GM12873 (cell line): Measurements from ENCODE around the gene KIAA1328.

Experiments used
- CTCF ChIP-seq: IDR thresholded peaks from 2 replicates; pipeline ENCODE4 v1.5.1; 2012; ENCODE audit warnings: low read depth, mild to moderate bottlenecking, moderate library complexity, low read length, control low read depth; ENCODE audit not compliant: insufficient read depth; ENCODE audit errors: missing control alignments

Gene KIAA1328

DNA sequence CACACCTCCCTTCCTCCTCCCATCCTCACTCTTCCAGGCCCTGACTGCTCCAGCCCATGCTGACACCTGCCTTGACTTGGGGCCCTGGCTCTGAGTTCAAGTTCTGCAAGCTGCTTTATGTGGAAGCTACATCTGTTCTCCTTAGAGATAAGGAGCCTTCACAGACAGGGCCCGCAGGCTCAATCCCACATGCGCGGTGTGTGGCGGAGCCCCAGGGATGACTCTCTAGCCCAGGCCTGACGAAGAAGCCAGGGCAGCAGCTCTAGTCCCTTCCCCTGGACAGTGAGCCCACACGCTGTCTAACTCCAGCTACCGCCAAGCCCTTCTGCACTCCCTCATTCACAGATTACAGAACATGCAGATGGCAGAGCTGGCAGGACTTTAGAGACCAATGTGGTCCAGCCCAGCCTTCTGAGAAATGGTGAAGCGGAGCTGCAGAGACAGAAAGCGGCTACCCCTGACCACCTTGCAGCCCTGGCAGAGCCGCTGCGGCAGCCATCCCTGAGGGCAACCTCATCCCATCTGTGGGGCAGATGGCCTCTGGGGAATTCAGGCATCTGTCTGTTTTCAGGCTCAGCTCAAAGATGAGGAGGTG, 432.4 kb downstream of the KIAA1328 start:
- no peak for TF ChIP-seq CTCF

GRCh38 chr18:37261988-37262387, 433.1 kb downstream of the KIAA1328 start:
- no peak for TF ChIP-seq CTCF

DNA sequence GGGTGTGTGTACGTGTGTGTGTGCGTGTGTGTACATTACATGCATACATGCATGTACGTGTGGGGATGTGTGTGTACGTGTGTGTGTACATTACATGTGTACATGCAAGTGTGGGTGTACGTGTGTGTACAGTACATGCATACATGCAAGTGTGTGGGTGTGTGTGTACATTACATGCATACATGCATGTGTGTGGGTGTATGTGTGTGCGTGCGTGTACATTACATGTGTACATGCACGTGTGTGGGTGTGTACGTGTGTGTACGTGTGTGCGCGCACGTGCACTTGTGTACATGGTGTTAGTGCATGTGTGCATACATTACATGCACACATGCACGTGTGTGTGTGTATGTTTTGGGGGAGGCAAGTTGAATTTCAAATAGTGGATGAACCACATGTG, 436.0 kb downstream of the KIAA1328 start:
- no peak for TF ChIP-seq CTCF

GRCh38 chr18:37265382-37265781, 436.5 kb downstream of the KIAA1328 start:
- TF ChIP-seq CTCF, result no peak

DNA sequence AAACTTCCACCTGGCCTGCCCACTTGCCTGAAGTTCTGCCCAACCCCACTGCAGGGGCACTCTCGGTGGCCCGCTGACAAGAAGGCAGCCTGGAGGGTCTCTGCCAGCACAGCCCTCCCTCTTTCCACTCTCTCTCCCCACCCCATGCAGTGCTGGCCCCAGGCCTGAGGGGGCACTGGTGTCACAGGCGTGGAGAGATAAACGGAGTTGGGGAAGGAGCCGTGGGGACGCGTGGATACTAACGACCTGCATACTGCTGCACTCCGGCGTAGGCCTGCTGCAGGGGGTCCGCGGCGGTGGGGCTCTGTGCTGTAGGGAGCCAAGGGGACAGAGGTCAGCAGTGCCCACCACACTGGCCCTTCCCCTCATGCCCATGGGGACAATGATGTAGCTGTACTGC, 437.4 kb downstream of the KIAA1328 start:
- TF ChIP-seq CTCF, result peak; percentile 55

DNA sequence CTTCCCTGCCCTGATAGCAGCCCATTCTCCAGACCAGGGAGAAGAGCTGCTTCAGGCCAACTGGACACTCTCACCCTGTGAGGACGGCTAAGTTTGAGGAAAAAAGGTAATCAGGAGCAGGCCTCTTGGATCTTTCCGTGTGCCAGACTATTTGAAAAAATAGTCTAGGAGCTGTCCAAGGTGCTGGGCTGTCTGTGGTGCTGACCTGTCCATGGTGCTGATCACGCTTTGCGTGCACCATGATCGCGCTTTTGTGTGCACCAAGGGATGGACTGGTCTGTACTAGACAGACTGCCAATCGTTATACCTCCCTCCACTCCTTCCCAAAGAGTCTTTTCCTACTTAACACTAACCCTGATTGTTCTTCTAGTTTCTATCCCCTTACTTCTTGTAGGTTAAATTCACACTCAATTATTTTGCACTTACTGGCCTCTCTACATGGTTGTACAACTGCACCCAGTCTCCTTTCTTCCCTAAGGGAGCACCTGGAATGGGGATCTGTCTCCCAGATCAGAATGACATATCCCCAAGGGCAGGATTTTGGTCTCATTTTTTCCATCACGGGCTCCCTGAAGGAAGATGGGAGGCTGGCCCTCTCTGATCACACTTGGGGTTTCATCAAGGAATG, 441.2 kb downstream of the KIAA1328 start:
- TF ChIP-seq CTCF, result no peak

- no peak for TF ChIP-seq CTCF
Observed at GRCh38 chr18:37270666-37271052, 441.7 kb downstream of the KIAA1328 start.

- no peak for TF ChIP-seq CTCF
Observed at GRCh38 chr18:37272226-37272625, 443.3 kb downstream of the KIAA1328 start.
